HG02885 (cell line): ENCODE results near the gene GAS7.

Source experiments
- ATAC-seq: cut with Tn5 transposase; IDR thresholded peaks from one replicate; pipeline ENCODE4 v1.9.1; 2021; ENCODE audit warnings: mild to moderate bottlenecking; ENCODE audit not compliant: unreplicated experiment, poor library complexity

Gene GAS7

DNA sequence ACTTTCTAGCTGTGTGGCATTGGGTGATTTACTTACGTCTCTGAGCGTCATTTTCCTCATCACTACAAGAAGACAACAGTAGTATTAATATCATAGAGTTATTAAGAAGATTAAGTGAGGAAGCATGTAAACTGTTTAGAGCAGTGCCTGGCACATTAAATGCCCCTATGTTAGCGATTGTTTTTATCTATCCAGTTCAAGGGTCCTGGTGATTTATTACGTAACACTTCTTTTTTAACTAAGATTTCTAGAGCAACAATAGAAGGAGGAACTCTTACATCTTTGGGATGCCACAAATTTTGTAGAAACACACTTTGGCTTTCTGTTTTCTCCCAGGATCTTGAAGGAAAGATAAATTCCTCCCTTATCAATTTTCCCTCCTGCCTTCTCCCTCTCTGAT lies 3.3 kb upstream of the GAS7 start:
- no peak for ATAC-seq

GRCh38 chr17:10200645-10201044 lies 2.2 kb upstream of the GAS7 start:
- no peak for ATAC-seq

DNA sequence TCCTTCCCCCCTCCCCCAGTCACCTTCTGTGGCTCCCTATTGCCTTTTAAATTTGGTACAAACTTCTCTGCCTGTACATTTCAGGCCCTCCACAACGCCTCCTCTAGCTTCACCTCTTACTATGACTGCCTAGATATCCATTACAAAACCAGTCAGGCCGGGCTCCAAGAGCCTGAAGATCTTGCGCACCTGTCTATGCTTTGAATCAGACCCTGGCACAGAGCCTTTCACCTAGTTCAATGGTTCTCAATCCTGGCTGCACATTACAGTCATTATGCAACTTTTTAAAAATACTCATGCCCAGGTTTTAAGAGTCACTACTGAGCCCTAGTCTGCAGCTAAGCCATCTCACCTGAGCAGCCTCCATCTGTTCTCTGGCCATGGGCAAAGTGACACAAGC lies 1.6 kb upstream of the GAS7 start:
- ATAC-seq, result no peak

GRCh38 chr17:10197721-10198508 lies 491 bp downstream of the GAS7 start:
- peak; percentile 28 for ATAC-seq

GRCh38 chr17:10197362-10197720 lies 1.1 kb downstream of the GAS7 start:
- no peak for ATAC-seq

- ATAC-seq, result no peak
Measured at GRCh38 chr17:10196941-10197340, 1.5 kb downstream of the GAS7 start.

DNA sequence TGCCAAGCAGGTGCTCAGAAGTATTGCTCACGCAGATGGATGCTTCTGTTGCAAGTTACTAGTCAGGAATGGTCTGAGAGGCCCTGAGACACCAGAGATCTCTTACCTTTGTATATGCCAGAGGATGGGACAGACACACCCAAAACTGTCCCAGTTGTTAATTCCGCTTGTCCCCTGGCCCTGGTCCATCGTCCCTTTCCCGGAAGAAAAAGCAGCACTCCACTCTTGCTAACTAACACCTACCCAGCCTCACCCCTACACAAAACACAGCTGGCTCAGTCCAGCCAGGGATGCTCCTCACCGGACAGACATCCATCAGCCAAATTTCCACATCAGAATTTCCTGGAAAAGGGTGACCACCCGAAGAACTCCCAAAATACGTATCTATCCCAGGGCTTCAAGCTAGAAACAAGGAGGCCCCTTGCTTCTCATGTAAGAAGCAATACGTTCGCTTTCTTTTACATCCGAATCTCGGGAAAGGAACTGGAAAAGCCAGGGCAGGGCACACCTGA lies 2.0 kb downstream of the GAS7 start:
- ATAC-seq, result no peak

- no peak for ATAC-seq
Measured at GRCh38 chr17:10195090-10195805, 3.2 kb downstream of the GAS7 start.

GRCh38 chr17:10193632-10194031 lies 4.8 kb downstream of the GAS7 start:
- ATAC-seq, result no peak

GRCh38 chr17:10192972-10193371 lies 5.4 kb downstream of the GAS7 start:
- no peak for ATAC-seq

- ATAC-seq, result no peak
Measured at GRCh38 chr17:10192461-10192860, 5.9 kb downstream of the GAS7 start.

DNA sequence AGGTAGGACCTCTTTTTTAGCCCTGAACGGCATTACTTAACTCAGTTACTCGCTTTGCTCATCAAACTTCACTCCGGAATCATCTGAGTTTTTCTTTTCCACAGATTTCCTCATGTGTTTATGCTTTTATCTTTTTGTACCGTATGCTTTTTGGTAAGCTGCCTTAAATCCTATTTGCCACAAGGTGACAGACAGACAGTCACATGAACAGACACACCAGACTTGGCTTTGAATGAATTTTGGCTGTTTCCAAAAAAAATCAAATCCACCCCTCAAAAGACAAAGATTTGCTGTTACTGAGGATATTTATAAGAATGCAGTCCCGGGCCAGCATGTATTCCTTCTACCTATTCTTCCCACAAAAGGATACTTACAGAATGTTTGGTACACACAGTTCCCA lies 10.9 kb downstream of the GAS7 start:
- ATAC-seq, result no peak

GRCh38 chr17:10186771-10187410 lies 11.5 kb downstream of the GAS7 start:
- no peak for ATAC-seq

GRCh38 chr17:10183931-10184930 lies 14.2 kb downstream of the GAS7 start:
- no peak for ATAC-seq

DNA sequence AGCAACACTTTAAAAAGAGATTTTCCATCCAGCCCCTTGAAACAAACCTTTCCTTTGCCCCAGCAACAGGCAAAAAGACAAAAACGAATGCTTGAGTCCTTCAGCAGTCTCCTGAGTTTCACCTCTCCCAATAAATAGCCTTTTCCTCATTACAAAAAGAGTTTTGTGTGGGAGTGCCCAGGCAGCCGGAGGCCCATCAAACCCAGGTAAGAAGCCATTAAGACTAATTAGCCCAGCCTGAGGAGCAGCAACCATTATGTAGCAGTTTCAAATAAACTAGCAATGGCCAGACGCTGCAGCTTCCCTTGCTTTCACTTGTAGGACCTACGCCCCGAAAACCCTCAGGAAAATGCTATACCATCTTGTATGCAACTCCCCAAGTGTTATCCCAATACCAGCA lies 15.6 kb downstream of the GAS7 start:
- no peak for ATAC-seq

- no peak for ATAC-seq
Measured at GRCh38 chr17:10178506-10178991, 19.9 kb downstream of the GAS7 start.

DNA sequence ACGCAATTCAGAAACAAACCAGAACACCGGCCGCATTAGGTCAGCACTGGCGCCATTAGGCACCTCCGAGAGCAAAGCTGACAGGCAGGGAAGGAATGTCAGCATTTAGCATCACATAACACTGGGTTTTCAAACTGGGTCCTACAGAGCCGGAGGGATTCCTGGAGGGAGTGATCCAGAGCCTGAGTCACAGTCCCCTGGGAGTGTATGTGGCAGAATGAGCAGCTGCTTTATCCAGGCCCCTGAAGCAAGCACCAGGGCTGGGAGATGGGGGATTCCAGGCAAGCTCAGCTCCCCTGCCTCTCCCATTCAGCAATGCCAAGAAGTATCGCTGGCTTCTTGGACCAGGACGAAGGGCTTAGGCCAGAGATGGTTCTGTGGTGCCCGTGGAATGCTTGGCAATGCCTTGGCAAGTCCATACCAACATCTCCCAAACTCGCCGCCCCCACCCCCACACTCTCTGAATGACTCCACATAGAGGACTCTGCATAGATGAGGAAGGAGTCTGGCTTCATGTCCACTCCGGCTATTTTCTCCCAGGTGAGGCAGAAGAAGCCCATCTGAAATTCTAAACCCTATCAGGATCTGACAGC lies 20.4 kb downstream of the GAS7 start:
- no peak for ATAC-seq

- no peak for ATAC-seq
Measured at GRCh38 chr17:10177131-10177912, 21.1 kb downstream of the GAS7 start.

DNA sequence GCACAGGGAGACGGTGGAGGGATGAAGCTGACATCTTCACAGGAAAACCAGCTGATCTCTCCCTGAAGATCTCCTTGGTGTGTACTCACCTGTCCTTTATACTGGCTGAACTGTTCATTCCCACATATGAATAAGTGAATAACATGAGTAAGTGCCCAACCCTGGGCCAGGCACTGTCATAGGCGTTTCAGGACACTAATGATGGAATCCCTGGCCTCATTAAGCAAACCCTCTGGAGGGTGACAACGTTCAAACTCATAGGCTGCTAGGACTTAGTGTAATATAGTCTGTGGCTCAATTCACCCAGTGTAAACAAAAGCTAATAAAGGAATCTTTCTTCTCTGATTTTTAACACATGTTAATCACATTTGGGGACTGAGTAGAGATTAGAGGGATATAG lies 24.5 kb downstream of the GAS7 start:
- ATAC-seq, result no peak
